ENCODE results near the gene EFNB1. TPM values are rescaled to one million over a fixed set of nuclear protein-coding genes. Genes with fewer than 3 reads are reported as not detected.

Gene EFNB1
- 7.1 and 7.9 TPM in 2 replicates for total RNA-seq (2014; rRNA removed; shearing (Covaris generic))

GRCh38 chrX:68828740-68829581 is at the start of gene EFNB1:
TSS of gene EFNB1 (plus strand) at chrX:68829021. CDS start at chrX:68829777, 756 bp downstream.

Other genes starting within 250 kb of the EFNB1 start
- gene STARD8, start 181.4 kb upstream of the EFNB1 start, total RNA-seq (2014; rRNA removed; shearing (Covaris generic)) = 1.7 and 2.1 TPM in 2 replicates